Keratinocyte (primary cell): ENCODE data around the gene P4HA3. TPM values are rescaled to one million over a fixed set of nuclear protein-coding genes. Genes with fewer than 3 reads are reported as not detected.

ENCODE experiments used
- DNase-seq: peaks from one replicate; pipeline ENCODE4 v3.0.0-alpha.2; 2011; ENCODE audit warnings: low read depth, missing footprints, low spot score
- FAIRE-seq: peaks from 2 replicates; lab custom pipeline; 2011; peaks lifted over from hg19 to GRCh38; lab: Jason Lieb, UNC
- H2AFZ ChIP-seq: 2 replicates; pipeline ENCODE4 v1.6.0; 2012; ENCODE audit warnings: low read length, control low read depth, inconsistent platforms; ENCODE audit not compliant: control insufficient read depth
- H3K27ac ChIP-seq: 2 replicates; pipeline ENCODE4 v1.5.1; 2011; ENCODE audit warnings: low read length; ENCODE audit not compliant: control insufficient read depth, insufficient read depth
- H3K27me3 ChIP-seq: 3 replicates; pipeline ENCODE4 v1.6.0; 2011; ENCODE audit warnings: low read length; ENCODE audit not compliant: control insufficient read depth, insufficient read depth; ENCODE audit errors: extremely low read depth
- H3K36me3 ChIP-seq, 2 experiments: 2 replicates in 1 of 2; 3 replicates in 1 of 2; pipeline ENCODE4 v1.5.1; 2011; ENCODE audit warnings: low read length in 2 of 2, mild to moderate bottlenecking in 1 of 2; ENCODE audit not compliant: control insufficient read depth in 2 of 2, insufficient read depth in 2 of 2; ENCODE audit errors: extremely low read depth in 1 of 2
- H3K4me1 ChIP-seq: 3 replicates; pipeline ENCODE4 v1.5.1; 2011; ENCODE audit warnings: low read length; ENCODE audit not compliant: control insufficient read depth, insufficient read depth; ENCODE audit errors: extremely low read depth
- H3K4me2 ChIP-seq: 3 replicates; pipeline ENCODE4 v1.6.0; 2011; ENCODE audit warnings: low read depth, low read length; ENCODE audit not compliant: control insufficient read depth, insufficient read depth; ENCODE audit errors: extremely low read depth
- H3K4me3 ChIP-seq, 3 experiments: fragments of 200-600 bp in 1 of 3; sonication (generic) in 1 of 3; 2 replicates in 2 of 3; 3 replicates in 1 of 3; pipeline ENCODE4 v1.5.1; 2011 to 2016; ENCODE audit warnings: low read length in 3 of 3, mild to moderate bottlenecking in 3 of 3, control low read depth in 2 of 3, inconsistent platforms in 1 of 3, low read depth in 1 of 3, mixed read lengths in 1 of 3, mixed run types in 1 of 3, moderate library complexity in 1 of 3; ENCODE audit not compliant: control insufficient read depth in 2 of 3, insufficient read depth in 2 of 3; ENCODE audit errors: extremely low read depth in 1 of 3
- H3K79me2 ChIP-seq: 2 replicates; pipeline ENCODE4 v1.6.0; 2012; ENCODE audit warnings: low read length; ENCODE audit not compliant: control insufficient read depth, insufficient read depth
- H3K9ac ChIP-seq: 3 replicates; pipeline ENCODE4 v1.6.0; 2011; ENCODE audit warnings: low read length; ENCODE audit not compliant: control insufficient read depth, insufficient read depth; ENCODE audit errors: extremely low read depth
- H3K9me1 ChIP-seq: 3 replicates; pipeline ENCODE4 v1.6.0; 2011; ENCODE audit warnings: low read length; ENCODE audit not compliant: control insufficient read depth, insufficient read depth; ENCODE audit errors: extremely low read depth
- H3K9me3 ChIP-seq: 2 replicates; pipeline ENCODE4 v1.5.1; 2012; ENCODE audit warnings: low read depth, low read length; ENCODE audit not compliant: control insufficient read depth
- H4K20me1 ChIP-seq: 3 replicates; pipeline ENCODE4 v1.6.0; 2011; ENCODE audit warnings: low read length; ENCODE audit not compliant: control insufficient read depth, insufficient read depth; ENCODE audit errors: extremely low read depth
- EZH2 ChIP-seq: IDR thresholded peaks from one replicate; pipeline ENCODE4 v1.6.1; 2012; ENCODE audit warnings: inconsistent platforms, mild to moderate bottlenecking, low read length, moderate library complexity
- dilution Hi-C: fragments of 300-500 bp; cut with MboI; formaldehyde crosslinking; loops from one replicate; pipeline ENCODE4 v1.7.0; 2020; ENCODE audit warnings: low sequenced_read_pairs; ENCODE audit not compliant: extremely low pct_ligation_motif_present
- polyA plus RNA-seq, 5 experiments: library from polyadenylated mRNA; depleted of rRNA in 3 of 5; stranded (reverse) in 3 of 5; stranded (forward) in 1 of 5; unstranded in 1 of 5; fragments of >200 nt; gene quantifications; 1 replicate in 1 of 5; 2 replicates in 3 of 5; 3 replicates in 1 of 5; pipeline versions ENCODE4 v1.2.1 to v1.2.3, GENCODE V29; 2011 to 2012; ENCODE audit warnings: missing spikeins in 2 of 5, low read depth in 1 of 5, low replicate concordance in 1 of 5
- TF ChIP-seq, protein P1 (sequence below), 3 experiments: IDR thresholded peaks in 1 of 3; conservative IDR thresholded peaks in 1 of 3; optimal IDR thresholded peaks in 1 of 3; 2 replicates in 2 of 3; 3 replicates in 1 of 3; pipeline versions ENCODE3 to v1.5.1; 2011; ENCODE audit warnings: low read length in 3 of 3, mild to moderate bottlenecking in 3 of 3, moderate library complexity in 2 of 3, control low read depth in 1 of 3, inconsistent platforms in 1 of 3; ENCODE audit not compliant: insufficient read depth in 2 of 3; ENCODE audit errors: extremely low read depth in 1 of 3

P4HA3 gene
- polyA plus RNA-seq, 1 donor (not counting 4 experiments of a cell fraction or from before 2014, with no cell fraction given) = 0.14 TPM

DNA sequence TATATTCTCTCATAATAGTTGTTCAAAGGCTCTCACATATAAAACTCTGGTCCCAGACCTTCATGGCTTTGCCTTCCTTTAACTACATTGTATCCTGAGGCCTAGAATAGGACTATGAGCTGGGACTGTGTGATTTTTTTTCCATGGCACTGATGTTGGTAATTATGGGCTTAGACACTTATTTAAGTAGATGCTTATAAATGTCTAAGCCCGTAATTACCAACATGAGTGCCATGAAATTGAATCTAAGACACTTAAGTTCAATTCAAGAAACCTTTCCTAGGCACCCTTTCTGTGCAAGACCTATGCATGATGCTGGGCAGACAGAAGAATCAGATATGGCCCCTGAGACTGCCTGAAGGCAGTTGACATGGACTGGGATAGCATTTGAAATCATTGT is 63.0 kb downstream of the P4HA3 start:
- Histone ChIP-seq H3K9ac (no peak overlapping the region), H3K27ac (no peak overlapping the region), H3K36me3 (peaks cover 19 to 20% of the 10 kb centered on the region in 2 experiments), H3K9me1 (no peaks in the 10 kb centered on the region), H4K20me1 (no peaks in the 10 kb centered on the region), H3K4me2 (no peak overlapping the region), H3K79me2 (no peaks in the 10 kb centered on the region), H3K27me3 (no peaks in the 10 kb centered on the region), H3K4me3 (no peak overlapping the region), H3K9me3 (no peaks in the 10 kb centered on the region), H2AFZ (no peak overlapping the region), H3K4me1 (no peaks in the 10 kb centered on the region)
- TF ChIP-seq EZH2 = no peak
- TF ChIP-seq, protein P1, sequence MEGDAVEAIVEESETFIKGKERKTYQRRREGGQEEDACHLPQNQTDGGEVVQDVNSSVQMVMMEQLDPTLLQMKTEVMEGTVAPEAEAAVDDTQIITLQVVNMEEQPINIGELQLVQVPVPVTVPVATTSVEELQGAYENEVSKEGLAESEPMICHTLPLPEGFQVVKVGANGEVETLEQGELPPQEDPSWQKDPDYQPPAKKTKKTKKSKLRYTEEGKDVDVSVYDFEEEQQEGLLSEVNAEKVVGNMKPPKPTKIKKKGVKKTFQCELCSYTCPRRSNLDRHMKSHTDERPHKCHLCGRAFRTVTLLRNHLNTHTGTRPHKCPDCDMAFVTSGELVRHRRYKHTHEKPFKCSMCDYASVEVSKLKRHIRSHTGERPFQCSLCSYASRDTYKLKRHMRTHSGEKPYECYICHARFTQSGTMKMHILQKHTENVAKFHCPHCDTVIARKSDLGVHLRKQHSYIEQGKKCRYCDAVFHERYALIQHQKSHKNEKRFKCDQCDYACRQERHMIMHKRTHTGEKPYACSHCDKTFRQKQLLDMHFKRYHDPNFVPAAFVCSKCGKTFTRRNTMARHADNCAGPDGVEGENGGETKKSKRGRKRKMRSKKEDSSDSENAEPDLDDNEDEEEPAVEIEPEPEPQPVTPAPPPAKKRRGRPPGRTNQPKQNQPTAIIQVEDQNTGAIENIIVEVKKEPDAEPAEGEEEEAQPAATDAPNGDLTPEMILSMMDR (optimal IDR thresholded peaks at IDR 0.05 in 1 of 3, IDR thresholded peaks at IDR 0.05 in 1 of 3, conservative IDR thresholded peaks at IDR 0.05 in 1 of 3; ENCODE audit: extremely low read depth in 1 of 3, insufficient read depth in 2 of 3, low read length in 3 of 3) = no peak
- DNase-seq (no peak), FAIRE-seq (no peak)
- dilution Hi-C loops = no loop called here

DNA sequence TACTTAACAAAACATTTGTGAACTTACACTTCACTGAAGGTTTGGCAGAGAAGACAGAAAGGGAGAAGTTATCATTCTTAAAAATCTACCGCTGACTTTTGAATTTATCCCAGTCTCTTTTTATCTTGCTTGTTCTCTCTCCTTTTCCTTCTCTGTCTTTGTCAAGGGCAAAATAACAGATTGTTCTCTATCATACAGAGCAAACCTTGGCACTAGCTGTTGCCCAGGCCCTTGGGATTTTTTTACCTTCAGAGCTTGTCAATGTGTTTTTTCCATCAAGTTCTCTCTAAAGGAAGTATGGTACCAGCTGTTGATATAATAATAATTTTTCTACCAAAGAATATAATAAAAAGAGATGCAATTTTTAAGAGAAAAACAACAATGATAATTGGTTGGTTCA is 73.2 kb downstream of the P4HA3 start:
- H3K4me1 ChIP-seq = no peaks in the 10 kb centered on the region
- H3K27me3 ChIP-seq = no peaks in the 10 kb centered on the region
- no peaks in the 10 kb centered on the region for H3K9me1 ChIP-seq
- TF ChIP-seq, protein P1 (optimal IDR thresholded peaks at IDR 0.05 in 1 of 3, IDR thresholded peaks at IDR 0.05 in 1 of 3, conservative IDR thresholded peaks at IDR 0.05 in 1 of 3; ENCODE audit: extremely low read depth in 1 of 3, insufficient read depth in 2 of 3, low read length in 3 of 3) = no peak
- TF ChIP-seq EZH2 = no peak
- dilution Hi-C loops = no loop called here
- H2AFZ ChIP-seq = no peak overlapping the region
- no peaks in the 10 kb centered on the region for H3K9me3 ChIP-seq
- H3K79me2 ChIP-seq = no peaks in the 10 kb centered on the region
- peaks cover 9 to 13% of the 10 kb centered on the region in 2 experiments for H3K36me3 ChIP-seq
- no peak for DNase-seq
- no peaks in the 10 kb centered on the region for H4K20me1 ChIP-seq
- no peak overlapping the region for H3K27ac ChIP-seq
- H3K4me2 ChIP-seq = no peak overlapping the region
- no peak for FAIRE-seq
- H3K4me3 ChIP-seq = no peak overlapping the region
- no peak overlapping the region for H3K9ac ChIP-seq
